Body of pancreas (tissue), 4 donors: ENCODE measurements around the gene R3HDM2.

Experiments used
- POLR2A ChIP-seq, 3 donors: fragments of 450-650 bp; IDR thresholded peaks; one replicate each; pipeline ENCODE4 v1.6.1; 2016; ENCODE audit warnings: antibody characterized with exemption in 3 of 3, mild to moderate bottlenecking in 2 of 3
- TF ChIP-seq, protein P1 (sequence below), 7 experiments: fragments of 450-650 bp in 4 of 7; fragments of 200-600 bp in 3 of 7; sonication (generic) in 3 of 7; IDR thresholded peaks; one replicate each; pipeline ENCODE4 v1.5.1; 2016 to 2019; ENCODE audit warnings: antibody characterized with exemption in 7 of 7

DNA sequence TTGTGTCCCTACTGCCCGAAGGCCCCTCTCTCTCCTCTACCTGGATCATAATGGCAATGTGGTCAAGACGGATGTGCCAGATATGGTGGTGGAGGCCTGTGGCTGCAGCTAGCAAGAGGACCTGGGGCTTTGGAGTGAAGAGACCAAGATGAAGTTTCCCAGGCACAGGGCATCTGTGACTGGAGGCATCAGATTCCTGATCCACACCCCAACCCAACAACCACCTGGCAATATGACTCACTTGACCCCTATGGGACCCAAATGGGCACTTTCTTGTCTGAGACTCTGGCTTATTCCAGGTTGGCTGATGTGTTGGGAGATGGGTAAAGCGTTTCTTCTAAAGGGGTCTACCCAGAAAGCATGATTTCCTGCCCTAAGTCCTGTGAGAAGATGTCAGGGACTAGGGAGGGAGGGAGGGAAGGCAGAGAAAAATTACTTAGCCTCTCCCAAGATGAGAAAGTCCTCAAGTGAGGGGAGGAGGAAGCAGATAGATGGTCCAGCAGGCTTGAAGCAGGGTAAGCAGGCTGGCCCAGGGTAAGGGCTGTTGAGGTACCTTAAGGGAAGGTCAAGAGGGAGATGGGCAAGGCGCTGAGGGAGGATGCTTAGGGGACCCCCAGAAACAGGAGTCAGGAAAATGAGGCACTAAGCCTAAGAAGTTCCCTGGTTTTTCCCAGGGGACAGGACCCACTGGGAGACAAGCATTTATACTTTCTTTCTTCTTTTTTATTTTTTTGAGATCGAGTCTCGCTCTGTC, 26.1 kb upstream of the R3HDM2 start:
- TF ChIP-seq, protein P1, sequence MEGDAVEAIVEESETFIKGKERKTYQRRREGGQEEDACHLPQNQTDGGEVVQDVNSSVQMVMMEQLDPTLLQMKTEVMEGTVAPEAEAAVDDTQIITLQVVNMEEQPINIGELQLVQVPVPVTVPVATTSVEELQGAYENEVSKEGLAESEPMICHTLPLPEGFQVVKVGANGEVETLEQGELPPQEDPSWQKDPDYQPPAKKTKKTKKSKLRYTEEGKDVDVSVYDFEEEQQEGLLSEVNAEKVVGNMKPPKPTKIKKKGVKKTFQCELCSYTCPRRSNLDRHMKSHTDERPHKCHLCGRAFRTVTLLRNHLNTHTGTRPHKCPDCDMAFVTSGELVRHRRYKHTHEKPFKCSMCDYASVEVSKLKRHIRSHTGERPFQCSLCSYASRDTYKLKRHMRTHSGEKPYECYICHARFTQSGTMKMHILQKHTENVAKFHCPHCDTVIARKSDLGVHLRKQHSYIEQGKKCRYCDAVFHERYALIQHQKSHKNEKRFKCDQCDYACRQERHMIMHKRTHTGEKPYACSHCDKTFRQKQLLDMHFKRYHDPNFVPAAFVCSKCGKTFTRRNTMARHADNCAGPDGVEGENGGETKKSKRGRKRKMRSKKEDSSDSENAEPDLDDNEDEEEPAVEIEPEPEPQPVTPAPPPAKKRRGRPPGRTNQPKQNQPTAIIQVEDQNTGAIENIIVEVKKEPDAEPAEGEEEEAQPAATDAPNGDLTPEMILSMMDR (IDR thresholded peaks at IDR 0.05), result no peak
- TF ChIP-seq POLR2A (IDR thresholded peaks at IDR 0.05), result no peak
